Effector memory CD4-positive, alpha-beta T cell (primary cell): ENCODE results near the gene MAB21L4.

Source experiments
- DNase-seq, 3 donors: peaks; one replicate each; pipeline ENCODE4 v3.0.0-alpha.2; 2020
- H3K27ac ChIP-seq: 2 replicates; pipeline ENCODE4 v1.7.0; 2013; ENCODE audit warnings: mild to moderate bottlenecking, low read length, moderate library complexity; ENCODE audit not compliant: insufficient read depth, poor library complexity, severe bottlenecking
- H3K27me3 ChIP-seq: replicated peaks from 2 replicates; pipeline ENCODE4 v1.7.0; 2013; ENCODE audit warnings: mild to moderate bottlenecking, low read length; ENCODE audit not compliant: insufficient read depth, control insufficient read depth, poor library complexity, severe bottlenecking
- H3K36me3 ChIP-seq: 2 replicates; pipeline ENCODE4 v1.7.0; 2013; ENCODE audit warnings: mild to moderate bottlenecking, low read length, moderate library complexity; ENCODE audit not compliant: control insufficient read depth, insufficient read depth
- H3K4me1 ChIP-seq: 2 replicates; pipeline ENCODE4 v1.7.0; 2013; ENCODE audit warnings: low read length, mild to moderate bottlenecking; ENCODE audit not compliant: control insufficient read depth, insufficient read depth, poor library complexity, severe bottlenecking
- H3K4me3 ChIP-seq: 2 replicates; pipeline ENCODE4 v1.7.0; 2013; ENCODE audit warnings: low read length, low read depth, mild to moderate bottlenecking; ENCODE audit not compliant: insufficient read depth, poor library complexity, severe bottlenecking
- H3K9me3 ChIP-seq: 2 replicates; pipeline ENCODE4 v1.7.0; 2013; ENCODE audit warnings: mild to moderate bottlenecking, low read length, moderate library complexity; ENCODE audit not compliant: control insufficient read depth

MAB21L4 gene

DNA sequence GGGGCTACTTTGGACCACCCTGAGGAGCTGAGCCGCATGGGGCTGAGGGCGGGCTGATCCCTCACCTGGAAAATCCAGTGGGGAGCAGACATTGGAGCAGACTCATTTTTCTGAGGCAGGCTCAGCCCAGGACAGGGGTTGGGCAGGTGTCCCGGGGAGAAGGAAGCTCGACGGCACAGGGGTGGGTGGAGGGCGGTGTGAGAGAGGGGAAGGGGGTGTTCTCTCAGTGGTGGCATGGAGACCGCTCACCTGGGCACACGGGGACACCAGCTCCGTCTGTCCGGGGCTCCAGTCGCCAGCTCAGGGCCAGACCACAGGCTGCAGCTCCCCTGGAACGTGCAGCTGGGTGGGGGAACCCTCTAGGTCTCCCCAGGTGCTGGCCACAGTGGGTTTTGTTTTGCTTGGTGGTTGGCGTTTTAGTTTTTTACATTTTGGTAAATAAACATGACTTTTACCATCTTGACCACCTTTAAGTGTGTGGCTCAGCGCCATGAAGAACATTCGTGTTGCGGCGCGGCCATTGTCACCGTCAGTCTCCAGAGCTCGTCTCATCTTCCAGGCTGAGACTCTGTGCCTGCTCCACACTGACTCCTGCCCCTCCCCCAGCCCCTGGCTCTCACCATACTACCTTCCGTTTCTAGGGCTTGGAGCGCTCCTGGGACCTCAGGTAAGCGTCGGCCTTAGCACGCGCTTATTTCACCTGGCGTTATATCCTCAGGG lies 4.3 kb upstream of the MAB21L4 start:
- Histone ChIP-seq H3K27ac (no peak overlapping the region), H3K4me3 (no peak overlapping the region), H3K9me3 (no peaks in the 10 kb centered on the region), H3K36me3 (no peaks in the 10 kb centered on the region), H3K27me3 (no peaks in the 10 kb centered on the region), H3K4me1 (no peaks in the 10 kb centered on the region)
- no peak for DNase-seq

GRCh38 chr2:240899468-240899865 lies 3.5 kb upstream of the MAB21L4 start:
- H3K4me1 ChIP-seq, result no peaks in the 10 kb centered on the region
- H3K27me3 ChIP-seq, result no peaks in the 10 kb centered on the region
- H3K9me3 ChIP-seq, result no peaks in the 10 kb centered on the region
- no peak overlapping the region for H3K4me3 ChIP-seq
- DNase-seq, result no peak
- H3K27ac ChIP-seq, result no peak overlapping the region
- no peaks in the 10 kb centered on the region for H3K36me3 ChIP-seq

GRCh38 chr2:240898731-240899467 lies 2.9 kb upstream of the MAB21L4 start:
- DNase-seq, result no peak
- H3K27ac ChIP-seq, result no peak overlapping the region
- no peaks in the 10 kb centered on the region for H3K27me3 ChIP-seq
- no peaks in the 10 kb centered on the region for H3K4me1 ChIP-seq
- no peaks in the 10 kb centered on the region for H3K36me3 ChIP-seq
- H3K4me3 ChIP-seq, result no peak overlapping the region
- no peaks in the 10 kb centered on the region for H3K9me3 ChIP-seq

GRCh38 chr2:240898108-240898730 lies 2.3 kb upstream of the MAB21L4 start:
- no peaks in the 10 kb centered on the region for H3K27me3 ChIP-seq
- no peaks in the 10 kb centered on the region for H3K36me3 ChIP-seq
- DNase-seq, result no peak
- H3K4me3 ChIP-seq, result no peak overlapping the region
- H3K27ac ChIP-seq, result no peak overlapping the region
- no peaks in the 10 kb centered on the region for H3K4me1 ChIP-seq
- H3K9me3 ChIP-seq, result no peaks in the 10 kb centered on the region

GRCh38 chr2:240896871-240897692 lies 1.1 kb upstream of the MAB21L4 start:
- Histone ChIP-seq H3K9me3 (no peaks in the 10 kb centered on the region), H3K36me3 (no peaks in the 10 kb centered on the region), H3K4me3 (no peak overlapping the region), H3K27ac (no peak overlapping the region), H3K4me1 (no peaks in the 10 kb centered on the region), H3K27me3 (no peaks in the 10 kb centered on the region)
- no peak for DNase-seq

GRCh38 chr2:240896394-240896793 lies 438 bp upstream of the MAB21L4 start:
- Histone ChIP-seq H3K4me3 (no peak overlapping the region), H3K9me3 (no peaks in the 10 kb centered on the region), H3K36me3 (no peaks in the 10 kb centered on the region), H3K4me1 (no peaks in the 10 kb centered on the region), H3K27me3 (no peaks in the 10 kb centered on the region), H3K27ac (no peak overlapping the region)
- no peak for DNase-seq

DNA sequence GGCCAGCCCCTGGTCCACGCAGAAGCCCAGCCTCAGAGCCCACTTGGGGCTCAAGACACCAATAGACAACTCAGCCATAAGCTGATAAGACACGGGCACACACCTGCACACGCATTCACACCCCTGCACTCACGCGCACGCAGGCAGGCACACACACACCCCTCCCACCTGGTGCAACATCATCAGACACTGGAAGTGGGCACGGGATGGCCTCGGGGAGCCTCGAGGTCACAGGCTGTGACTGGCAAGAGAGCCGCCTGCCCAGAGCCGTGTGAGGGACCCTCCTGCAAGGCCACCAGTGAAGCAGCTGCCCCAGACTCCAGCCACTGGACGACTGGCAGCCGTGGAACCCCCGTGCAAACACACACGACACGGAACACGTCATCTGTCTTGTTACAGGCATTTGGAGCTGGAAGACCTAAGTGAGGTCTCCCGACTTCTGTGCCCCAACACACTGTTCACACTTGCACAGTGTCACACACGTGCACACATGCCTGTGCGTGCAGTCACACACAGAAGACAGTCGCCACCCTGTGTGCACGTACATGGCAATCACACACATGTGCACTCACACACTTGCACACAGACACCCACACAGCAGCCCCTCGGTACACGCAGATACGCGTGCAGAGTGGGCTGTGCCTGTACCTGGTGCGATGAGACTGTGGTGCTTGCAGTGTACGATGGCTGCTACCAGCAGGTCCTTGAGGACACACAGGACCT lies 959 bp downstream of the MAB21L4 start:
- H3K4me3 ChIP-seq, result no peak overlapping the region
- no peaks in the 10 kb centered on the region for H3K27me3 ChIP-seq
- H3K36me3 ChIP-seq, result no peaks in the 10 kb centered on the region
- no peaks in the 10 kb centered on the region for H3K4me1 ChIP-seq
- H3K9me3 ChIP-seq, result no peaks in the 10 kb centered on the region
- H3K27ac ChIP-seq, result no peak overlapping the region
- DNase-seq, result no peak

DNA sequence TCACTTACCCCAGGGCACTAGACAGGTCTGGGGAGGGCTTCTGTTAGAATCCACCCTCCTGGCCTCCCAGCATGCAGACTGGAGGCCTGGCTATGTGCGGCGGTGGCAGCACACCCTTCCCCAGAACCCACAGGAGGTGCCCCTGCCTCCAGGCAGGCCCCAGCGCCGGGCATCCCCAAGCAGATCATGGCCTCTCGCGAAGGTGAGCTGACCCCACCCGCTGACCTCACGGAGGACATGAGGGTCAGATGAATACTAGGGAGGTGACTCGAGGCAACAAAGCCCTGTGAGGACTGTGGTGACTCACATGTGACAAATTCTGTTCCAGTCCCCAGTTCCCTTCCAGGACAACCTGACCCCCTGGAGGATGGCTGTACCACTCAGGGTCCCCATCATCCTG lies 1.9 kb downstream of the MAB21L4 start:
- DNase-seq, result no peak
- Histone ChIP-seq H3K27ac (no peak overlapping the region), H3K4me1 (no peaks in the 10 kb centered on the region), H3K36me3 (no peaks in the 10 kb centered on the region), H3K27me3 (no peaks in the 10 kb centered on the region), H3K9me3 (no peaks in the 10 kb centered on the region), H3K4me3 (no peak overlapping the region)

DNA sequence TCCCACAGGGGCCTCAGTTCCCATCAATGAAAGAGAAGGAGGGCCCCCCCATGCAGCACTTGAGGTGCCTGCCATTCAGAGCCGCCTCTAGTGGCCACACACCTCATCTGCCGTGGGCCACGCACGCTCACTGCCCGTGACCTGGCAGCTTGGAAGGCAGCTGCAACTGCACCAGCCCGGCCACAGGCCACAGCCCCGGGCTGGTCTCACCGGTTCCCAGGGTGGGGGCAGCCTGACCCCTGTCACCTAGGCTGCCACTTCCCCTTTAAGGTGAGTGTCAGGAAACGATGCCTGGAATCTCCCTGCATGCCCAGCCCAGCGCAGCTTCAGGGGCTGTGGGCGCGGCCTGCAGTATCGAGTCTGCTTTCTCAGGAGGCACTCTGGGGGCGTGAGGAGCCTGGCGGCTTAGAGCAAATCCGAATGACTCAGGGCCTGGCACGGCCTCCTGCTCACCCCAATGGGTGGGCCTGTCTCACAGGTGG lies 2.6 kb downstream of the MAB21L4 start:
- Histone ChIP-seq H3K9me3 (no peaks in the 10 kb centered on the region), H3K4me3 (no peak overlapping the region), H3K4me1 (no peaks in the 10 kb centered on the region), H3K36me3 (no peaks in the 10 kb centered on the region), H3K27me3 (no peaks in the 10 kb centered on the region), H3K27ac (no peak overlapping the region)
- no peak for DNase-seq
